ENCODE measurements around the gene KRT9. TPM values are rescaled to one million over a fixed set of nuclear protein-coding genes. Genes with fewer than 3 reads are reported as not detected.

KRT9 gene
- total and polyA plus RNA-seq, 2 donors (not counting 1 experiment from before 2014, with no cell fraction given), result not detected

- TF ChIP-seq CTCF (conservative IDR thresholded peaks at IDR 0.05 in 1 of 2, IDR thresholded peaks at IDR 0.05 in 1 of 2; ENCODE audit: low read depth in 1 of 2, low read length in 2 of 2), result no peak
- no peak overlapping the region for H3K4me2 ChIP-seq (ENCODE audit: extremely low read depth, insufficient read depth, low read length)
- H3K4me3 ChIP-seq (replicated peaks in 1 of 4; ENCODE audit: control extremely low read depth in 1 of 4, insufficient read depth in 1 of 4, low read depth in 3 of 4, low read length in 4 of 4), result no peak overlapping the region
- no peak overlapping the region for H3K9ac ChIP-seq (ENCODE audit: insufficient read depth, low read length)
- peaks cover 8% of the 10 kb centered on the region for H3K27me3 ChIP-seq (ENCODE audit: control insufficient read depth, insufficient read depth, low read length)
- DNase-seq (ENCODE audit: low read depth in 2 of 2), result peak in 1 of 2 donors; percentile 58
- no peaks in the 10 kb centered on the region for H3K9me3 ChIP-seq (ENCODE audit: control insufficient read depth, insufficient read depth, low read depth, low read length)
- no peaks in the 10 kb centered on the region for H3K79me2 ChIP-seq (ENCODE audit: control insufficient read depth, insufficient read depth, low read length)
- H3K27ac ChIP-seq (ENCODE audit: insufficient read depth, low read length), result no peak overlapping the region
- no peaks in the 10 kb centered on the region for H4K20me1 ChIP-seq (ENCODE audit: control insufficient read depth, extremely low read depth, insufficient read depth, low read length)
- H3K4me1 ChIP-seq (ENCODE audit: control insufficient read depth, extremely low read depth, insufficient read depth, low read length), result peaks cover 19% of the 10 kb centered on the region
- H3K36me3 ChIP-seq (ENCODE audit: control insufficient read depth, insufficient read depth, low read length), result no peaks in the 10 kb centered on the region
- H2AFZ ChIP-seq (ENCODE audit: low read length), result no peak overlapping the region
These were observed 20.5 kb downstream of the KRT9 start for GRCh38 chr17:41551365-41551764.

DNA sequence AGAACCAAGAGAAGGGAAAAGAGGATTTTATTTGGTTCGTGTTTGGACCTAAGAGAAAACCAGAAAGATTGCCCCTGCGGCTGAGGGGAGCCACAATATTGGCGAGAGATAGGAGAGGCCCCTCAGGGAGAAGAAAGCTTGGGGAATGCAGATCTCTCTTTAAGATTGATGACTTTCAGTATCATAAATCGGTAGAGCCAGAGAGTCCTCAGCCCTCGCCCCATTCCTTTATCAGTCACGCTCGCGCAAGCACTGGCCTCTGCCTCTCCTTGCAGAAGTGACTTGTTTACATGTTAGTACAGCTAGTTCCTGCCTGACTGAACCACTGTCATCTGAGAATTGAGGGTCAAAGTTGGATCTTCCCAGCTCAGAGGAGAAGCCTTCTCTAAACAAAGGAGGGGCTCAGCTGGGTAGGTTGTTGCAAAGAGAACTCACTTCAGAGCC is 22.2 kb downstream of the KRT9 start:
- TF ChIP-seq EZH2 (IDR thresholded peaks at IDR 0.05; ENCODE audit: low read length, missing control alignments), result no peak
- TF ChIP-seq CTCF (conservative IDR thresholded peaks at IDR 0.05 in 1 of 2, IDR thresholded peaks at IDR 0.05 in 1 of 2; ENCODE audit: low read depth in 1 of 2, low read length in 2 of 2), result no peak
- Histone ChIP-seq H3K79me2 (ENCODE audit: control insufficient read depth, insufficient read depth, low read length) (no peaks in the 10 kb centered on the region), H3K9ac (ENCODE audit: insufficient read depth, low read length) (no peak overlapping the region), H3K9me3 (ENCODE audit: control insufficient read depth, insufficient read depth, low read depth, low read length) (no peaks in the 10 kb centered on the region), H3K27me3 (ENCODE audit: control insufficient read depth, insufficient read depth, low read length) (no peaks in the 10 kb centered on the region), H3K4me2 (ENCODE audit: extremely low read depth, insufficient read depth, low read length) (no peak overlapping the region), H3K27ac (ENCODE audit: insufficient read depth, low read length) (peak overlapping the region; percentile 5), H2AFZ (ENCODE audit: low read length) (no peak overlapping the region), H4K20me1 (ENCODE audit: control insufficient read depth, extremely low read depth, insufficient read depth, low read length) (no peaks in the 10 kb centered on the region), H3K4me1 (ENCODE audit: control insufficient read depth, extremely low read depth, insufficient read depth, low read length) (peaks cover 19% of the 10 kb centered on the region), H3K36me3 (ENCODE audit: control insufficient read depth, insufficient read depth, low read length) (no peaks in the 10 kb centered on the region), H3K4me3 (replicated peaks in 1 of 4; ENCODE audit: control extremely low read depth in 1 of 4, insufficient read depth in 1 of 4, low read depth in 3 of 4, low read length in 4 of 4) (no peak overlapping the region)
- peak in 1 of 2 donors; percentile 81 for DNase-seq (ENCODE audit: low read depth in 2 of 2)

GRCh38 chr17:41548844-41549595 is 22.8 kb downstream of the KRT9 start:
- H3K79me2 ChIP-seq (ENCODE audit: control insufficient read depth, insufficient read depth, low read length), result no peaks in the 10 kb centered on the region
- peak overlapping the region in 1 of 4 experiments; percentile 28 for H3K4me3 ChIP-seq (replicated peaks in 1 of 4; ENCODE audit: control extremely low read depth in 1 of 4, insufficient read depth in 1 of 4, low read depth in 3 of 4, low read length in 4 of 4)
- DNase-seq (ENCODE audit: low read depth in 2 of 2), result peak; percentile 88 to 90
- H3K27me3 ChIP-seq (ENCODE audit: control insufficient read depth, insufficient read depth, low read length), result no peaks in the 10 kb centered on the region
- H4K20me1 ChIP-seq (ENCODE audit: control insufficient read depth, extremely low read depth, insufficient read depth, low read length), result no peaks in the 10 kb centered on the region
- H3K4me2 ChIP-seq (ENCODE audit: extremely low read depth, insufficient read depth, low read length), result peak overlapping the region; percentile 65
- TF ChIP-seq CTCF (conservative IDR thresholded peaks at IDR 0.05 in 1 of 2, IDR thresholded peaks at IDR 0.05 in 1 of 2; ENCODE audit: low read depth in 1 of 2, low read length in 2 of 2) (peak; percentile 79 to 93), EZH2 (IDR thresholded peaks at IDR 0.05; ENCODE audit: low read length, missing control alignments) (no peak)
- H2AFZ ChIP-seq (ENCODE audit: low read length), result peak overlapping the region; percentile 89
- no peaks in the 10 kb centered on the region for H3K9me3 ChIP-seq (ENCODE audit: control insufficient read depth, insufficient read depth, low read depth, low read length)
- H3K27ac ChIP-seq (ENCODE audit: insufficient read depth, low read length), result peak overlapping the region; percentile 80
- peaks cover 19% of the 10 kb centered on the region for H3K4me1 ChIP-seq (ENCODE audit: control insufficient read depth, extremely low read depth, insufficient read depth, low read length)
- H3K36me3 ChIP-seq (ENCODE audit: control insufficient read depth, insufficient read depth, low read length), result no peaks in the 10 kb centered on the region
- H3K9ac ChIP-seq (ENCODE audit: insufficient read depth, low read length), result peak overlapping the region; percentile 26
